NCI-H1694 treated with DMSO at 0.1 percent for 48 hours (cell line): ENCODE results near the gene LYSMD1.

Experiments
- DNase-seq: peaks from one replicate; lab custom pipeline; 2025; lab: John Stamatoyannopoulos, UW

LYSMD1 gene

DNA sequence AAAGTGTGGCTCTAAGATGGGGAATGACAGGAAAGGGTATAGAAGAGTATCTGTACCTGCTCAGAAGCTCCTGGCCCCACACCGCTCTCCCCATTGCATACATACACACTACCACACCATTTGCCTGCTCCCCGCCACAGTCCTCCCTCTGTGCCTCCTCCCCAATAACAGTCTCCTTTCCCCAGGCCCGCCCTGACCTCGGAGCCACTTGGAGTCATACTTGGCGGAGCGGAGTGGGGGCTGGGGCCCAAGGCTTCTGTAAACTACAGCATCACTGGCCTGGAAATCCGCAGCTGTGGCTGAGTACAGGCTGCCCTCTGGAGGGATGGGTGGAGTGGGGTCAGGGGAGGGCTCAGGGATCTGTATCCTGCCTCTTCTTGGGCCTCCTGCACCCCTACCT is 27.9 kb downstream of the LYSMD1 start:
- no peak for DNase-seq

DNA sequence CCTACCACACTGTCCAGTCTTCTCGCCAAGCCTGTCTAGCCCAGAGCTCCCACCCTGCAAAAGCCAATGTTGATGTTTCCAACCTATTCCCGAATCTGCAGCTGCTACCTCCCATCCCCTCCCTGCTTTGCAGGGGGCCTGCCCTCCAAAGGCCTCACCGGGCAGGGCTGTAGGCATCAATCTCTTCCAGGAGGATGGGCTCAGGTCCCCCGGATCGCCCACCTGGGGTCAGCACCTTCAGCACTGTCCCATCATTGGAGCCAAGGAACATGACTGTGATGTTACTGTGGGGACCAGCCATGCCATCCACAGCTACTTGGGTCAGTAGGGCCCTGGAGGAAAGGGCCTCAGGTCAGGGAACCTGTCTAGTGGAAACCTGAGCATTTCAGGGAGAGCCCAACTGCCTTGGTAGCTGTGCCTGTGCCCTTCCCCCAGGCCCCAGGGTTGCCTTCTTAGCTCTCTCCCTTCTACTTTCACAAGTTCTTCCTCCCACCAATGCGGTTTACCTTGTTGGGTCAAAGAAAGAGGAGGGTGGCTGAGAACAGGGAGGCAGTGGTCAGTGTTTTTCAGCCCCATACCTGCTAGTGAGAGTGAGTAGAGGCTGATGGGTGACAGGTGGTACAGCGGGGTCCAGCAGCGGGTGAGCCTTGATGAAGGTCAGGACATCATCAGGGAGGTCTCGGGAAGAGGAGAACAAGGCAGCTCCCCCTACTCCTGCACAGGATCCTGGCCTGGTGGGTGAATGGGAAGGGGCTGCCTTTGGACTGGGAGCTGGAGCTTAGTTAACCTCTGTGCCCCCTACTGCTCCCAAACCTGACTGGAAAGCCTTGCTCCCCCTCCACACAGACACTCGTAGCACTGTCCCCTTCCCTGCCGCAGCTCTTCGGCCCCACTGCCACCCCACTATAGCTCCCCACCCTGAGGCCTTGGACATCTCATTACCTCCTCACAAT is 30.0 kb downstream of the LYSMD1 start:
- no peak for DNase-seq

DNA sequence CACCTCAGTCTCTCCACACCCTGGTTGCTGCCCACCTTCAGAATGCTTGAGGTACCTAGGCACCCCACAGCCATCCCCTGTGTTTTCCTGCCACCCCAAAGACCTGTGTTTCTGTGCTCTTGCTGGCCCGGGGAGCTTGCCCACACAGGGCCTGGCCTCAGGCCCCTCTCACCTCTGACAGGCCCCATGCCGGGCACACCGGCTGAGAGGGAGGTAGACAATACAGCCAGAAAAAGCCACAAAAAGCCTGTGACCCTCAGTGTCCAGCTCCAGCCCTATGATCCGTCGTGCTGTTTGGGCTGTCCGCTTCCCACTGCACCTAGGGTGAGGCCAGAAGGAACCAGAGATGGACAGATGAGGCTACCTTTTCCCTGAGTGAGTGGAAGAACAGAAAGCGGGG is 30.7 kb downstream of the LYSMD1 start:
- DNase-seq = no peak

DNA sequence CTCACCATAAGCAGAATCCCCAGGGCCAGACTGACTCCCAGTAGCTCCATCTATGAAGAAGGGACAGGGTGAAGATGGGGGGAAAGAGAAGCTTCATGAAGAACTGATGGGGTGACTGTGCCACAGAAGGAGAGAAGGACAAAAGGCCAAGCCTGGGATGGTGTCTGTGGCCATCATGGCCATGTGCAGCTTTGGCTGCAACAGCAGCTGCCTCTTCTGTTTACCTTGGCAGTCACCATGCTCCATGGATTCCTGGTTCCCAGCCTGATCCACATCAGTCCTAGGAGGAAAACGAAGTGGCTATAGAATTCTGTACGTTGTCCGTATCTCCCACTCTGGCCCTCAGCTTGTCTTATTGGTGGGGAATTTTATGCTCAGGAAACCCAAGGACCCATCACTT is 31.3 kb downstream of the LYSMD1 start:
- no peak for DNase-seq

DNA sequence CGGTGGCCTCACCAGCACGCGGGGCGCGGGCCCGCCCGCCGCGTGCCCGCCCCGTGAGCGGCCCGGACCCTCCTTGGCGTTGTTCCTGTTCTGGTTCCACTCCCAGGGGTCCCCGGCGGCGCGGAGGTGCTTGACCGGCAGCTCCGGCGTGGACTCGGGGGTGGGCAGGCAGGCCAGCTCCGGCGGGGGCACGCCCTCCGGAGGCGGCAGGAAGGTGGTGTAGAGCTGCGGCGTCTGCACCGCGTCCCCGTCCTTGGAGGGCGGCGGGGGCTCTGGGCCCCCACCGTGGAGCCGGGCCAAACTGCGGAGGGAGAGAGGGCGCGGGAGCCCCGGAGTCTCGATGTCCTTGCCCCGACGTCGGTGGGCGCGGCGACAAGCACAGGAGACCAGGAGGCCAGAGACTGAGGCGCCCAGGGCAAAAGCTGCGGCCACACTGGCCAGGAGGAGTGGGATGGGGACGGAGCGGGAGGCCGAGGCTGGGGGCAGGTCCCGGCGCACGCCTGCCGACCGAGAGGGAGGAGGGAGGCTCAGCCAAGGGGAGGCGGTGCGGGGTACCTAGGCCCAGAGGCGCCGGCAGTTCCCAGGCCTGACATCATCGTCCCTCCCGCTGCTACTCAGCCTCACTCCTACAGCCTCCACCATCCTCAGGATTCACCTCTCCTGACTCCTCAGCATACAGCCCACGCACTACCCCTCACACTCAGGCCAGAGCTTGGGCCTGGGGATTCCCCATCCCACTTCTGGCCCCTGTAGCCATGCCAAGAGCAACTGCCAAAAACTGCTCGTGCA is 32.5 kb downstream of the LYSMD1 start:
- no peak for DNase-seq

DNA sequence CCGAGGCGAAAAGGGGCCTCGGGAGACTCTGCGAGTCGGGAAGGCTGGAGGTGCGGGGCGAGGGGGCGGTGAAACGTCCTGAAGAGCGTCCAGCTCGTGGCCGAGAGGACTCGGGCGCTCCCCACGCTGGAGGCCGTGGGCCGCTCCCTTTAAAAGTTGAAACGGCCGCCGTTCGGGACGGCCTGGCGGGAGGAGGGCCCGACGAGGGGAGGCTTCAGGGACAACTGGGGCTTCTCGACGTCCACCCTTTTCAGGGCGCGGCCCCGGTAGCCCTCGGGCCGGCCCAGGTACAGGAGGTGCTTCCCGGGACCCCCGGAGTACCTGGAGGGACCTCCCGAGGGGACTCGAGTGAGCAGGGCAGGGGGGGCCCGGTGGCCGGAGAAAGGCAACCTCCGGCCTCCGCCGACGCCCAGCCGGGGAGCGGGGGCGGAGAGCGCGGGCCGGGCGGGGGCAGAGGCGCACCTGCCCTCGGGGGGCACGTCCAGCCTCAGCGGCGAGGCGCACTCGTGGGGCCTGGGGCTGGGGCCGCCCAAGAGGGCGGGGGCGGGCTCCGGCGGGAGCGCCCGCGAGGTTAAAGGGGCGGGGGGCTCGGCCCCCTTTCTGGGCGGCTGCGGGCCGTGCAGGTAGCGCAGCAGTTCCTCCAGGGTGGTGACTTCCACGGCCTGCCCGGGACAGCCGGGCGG is 33.2 kb downstream of the LYSMD1 start:
- DNase-seq = no peak

DNA sequence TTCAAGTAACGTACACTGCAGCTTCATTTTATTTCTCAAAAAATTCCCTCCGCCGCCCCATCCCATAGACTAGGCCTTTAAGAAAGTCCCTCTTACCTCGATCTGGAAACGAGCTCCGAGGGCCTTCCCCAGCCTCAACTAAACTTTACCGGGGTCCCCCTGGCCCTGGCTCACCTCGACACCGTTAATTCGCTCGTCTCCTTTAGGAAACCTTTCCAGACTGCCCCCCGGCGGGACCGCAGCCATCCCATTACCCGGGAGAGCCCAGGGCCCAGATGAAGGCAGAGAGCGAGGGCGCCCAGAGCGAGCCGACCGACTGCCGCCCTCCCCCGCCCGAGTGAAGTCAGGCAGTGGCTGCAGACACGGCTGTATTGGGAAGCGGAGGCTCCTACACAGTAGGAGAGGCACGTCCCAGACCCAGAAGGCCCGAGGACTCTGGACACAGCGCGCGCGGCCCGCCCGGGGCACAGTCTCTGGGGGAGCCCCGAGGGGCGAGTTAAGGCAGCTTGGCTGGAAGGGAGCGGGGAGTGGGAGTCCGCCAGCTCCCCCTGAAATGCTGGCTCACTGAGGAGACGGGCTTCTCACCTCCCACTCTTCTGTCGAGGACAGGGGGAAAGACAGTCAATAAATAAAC is 33.9 kb downstream of the LYSMD1 start:
- no peak for DNase-seq

DNA sequence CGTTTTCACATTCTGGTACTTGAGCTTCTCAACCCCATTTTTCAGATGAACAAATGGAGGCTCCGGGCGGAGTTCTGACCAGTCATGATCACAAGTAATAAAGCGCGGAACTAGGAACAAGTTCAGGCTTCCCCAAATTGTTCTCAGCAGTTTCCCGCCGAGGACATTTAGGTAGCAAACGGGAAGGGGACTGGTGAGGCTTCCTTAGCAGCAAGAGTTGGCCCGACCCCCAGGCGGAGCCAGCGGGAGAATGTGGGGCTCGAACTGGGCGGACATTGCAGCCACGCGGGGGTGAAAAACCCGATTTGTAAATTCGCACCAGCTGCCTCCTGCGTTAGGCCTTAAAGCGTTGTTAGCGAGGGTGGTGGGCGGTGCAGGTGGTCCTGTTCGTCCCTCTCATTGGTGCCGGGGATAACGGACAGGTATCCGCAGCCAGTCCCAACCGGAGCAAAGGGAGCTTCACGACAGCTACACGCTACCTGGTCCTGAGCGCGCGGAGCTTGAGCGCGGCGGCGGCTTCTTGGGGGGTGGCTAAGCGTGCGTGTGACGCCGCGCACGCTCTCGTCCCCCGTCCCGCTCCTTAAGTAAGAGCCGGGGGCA is 34.6 kb downstream of the LYSMD1 start:
- DNase-seq = no peak

DNA sequence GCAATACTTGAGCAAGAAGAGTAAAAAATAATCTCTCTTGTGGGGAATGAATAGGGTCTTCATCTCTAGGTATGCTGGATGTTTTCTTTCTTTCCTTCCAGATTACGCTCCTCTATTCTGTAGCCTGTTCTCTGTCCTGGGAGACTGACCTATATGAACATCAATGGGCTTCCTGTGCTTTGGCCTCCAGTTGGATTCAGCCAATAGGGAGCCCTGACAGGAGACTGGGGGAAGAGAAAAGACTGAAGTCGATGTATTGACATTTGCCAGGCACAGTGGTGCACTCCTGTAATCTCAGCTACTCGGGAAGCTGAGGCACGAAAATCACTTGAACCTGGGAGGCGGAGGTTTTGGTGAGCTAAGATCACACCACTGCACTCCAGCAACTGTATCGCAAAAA is 36.9 kb downstream of the LYSMD1 start:
- no peak for DNase-seq

DNA sequence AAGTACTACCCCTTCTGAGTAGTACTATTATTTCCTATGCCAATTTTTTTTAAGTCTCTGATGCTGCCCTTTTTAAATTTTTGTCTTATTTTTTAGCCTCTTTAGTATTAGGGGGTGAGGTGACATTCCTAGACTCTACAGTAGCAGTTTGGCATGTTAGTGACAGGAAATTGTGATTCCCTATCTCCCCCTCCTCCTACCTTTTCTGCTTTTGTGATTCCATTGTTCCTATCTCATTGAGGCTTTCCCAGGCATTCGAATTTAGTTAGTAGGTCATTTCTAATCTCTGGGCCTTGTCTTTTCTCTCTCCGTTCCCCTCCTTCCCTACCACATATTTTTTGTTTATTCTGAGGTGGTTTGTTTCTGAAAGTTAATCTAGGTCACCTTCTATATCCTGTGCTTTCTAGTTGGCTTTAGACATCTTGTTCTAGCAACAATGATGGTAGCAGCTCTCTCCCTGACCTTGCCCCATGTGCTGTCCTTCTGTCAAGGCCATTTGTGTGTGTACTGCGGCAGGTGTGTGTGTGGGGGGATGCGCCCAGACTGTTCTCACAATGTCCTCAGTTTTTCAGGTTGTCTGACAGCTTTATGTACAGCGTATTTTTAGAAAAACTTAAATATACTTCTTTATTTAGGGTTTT is 40.8 kb downstream of the LYSMD1 start:
- DNase-seq = no peak

DNA sequence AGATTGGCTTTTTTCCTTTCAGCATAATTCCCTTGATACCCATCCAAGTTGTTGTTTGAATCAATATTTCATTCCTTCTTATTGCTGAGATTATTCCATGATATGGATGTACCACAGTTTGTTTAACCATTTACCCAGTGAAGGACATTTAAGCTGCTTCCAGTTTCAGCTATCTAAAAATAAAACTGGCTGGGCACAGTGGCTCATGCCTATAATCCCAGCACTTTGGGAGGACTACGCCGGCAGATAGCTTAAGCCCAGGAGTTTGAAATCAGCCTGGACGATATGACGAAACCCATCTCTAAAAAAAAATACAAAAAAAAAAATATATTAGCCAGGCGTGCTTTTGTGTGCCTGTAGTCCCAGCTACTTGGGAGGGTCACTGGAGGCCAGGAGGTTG is 51.8 kb downstream of the LYSMD1 start:
- DNase-seq = no peak
